OCI-LY7 (cell line): ENCODE measurements around the gene ERICH6. TPM values are rescaled to one million over a fixed set of nuclear protein-coding genes. Genes with fewer than 3 reads are reported as not detected.

Experiments used
- BruUV-seq: library from RNA; stranded (reverse); fragments of 400-500 nt; replicated peaks from 2 replicates; lab custom pipeline; 2021; lab: Mats Ljungman, UMichigan
- CTCF ChIA-PET: fragments of 300-600 bp; sonication (Branson Sonifier 250); formaldehyde crosslinking; loops from one replicate; lab custom pipeline; 2022; ENCODE audit warnings: antibody characterized with exemption; ENCODE audit not compliant: unreplicated experiment; lab: Charles Lee
- POLR2A ChIA-PET: fragments of 300-600 bp; sonication (Branson Sonifier 250); formaldehyde crosslinking; loops from one replicate; lab custom pipeline; 2022; ENCODE audit warnings: antibody characterized with exemption; lab: Charles Lee
- DNase-seq: peaks from one replicate; pipeline ENCODE4 v3.0.0-alpha.2; 2015; ENCODE audit warnings: low spot score
- H2AFZ ChIP-seq: fragments of 200-600 bp; sonication (generic), shearing (Covaris generic); 2 replicates; pipeline ENCODE4 v1.6.1; 2014; ENCODE audit warnings: mild to moderate bottlenecking, antibody characterized with exemption, low read length, moderate library complexity
- H3K27ac ChIP-seq: fragments of 200-600 bp; sonication (generic); 2 replicates; pipeline ENCODE4 v1.5.1; 2014; ENCODE audit warnings: mixed run types, low read depth, mild to moderate bottlenecking, moderate library complexity, low read length, inconsistent platforms; ENCODE audit not compliant: poor library complexity, severe bottlenecking
- H3K36me3 ChIP-seq: fragments of 200-600 bp; sonication (generic); 2 replicates; pipeline ENCODE4 v1.6.1; 2014; ENCODE audit warnings: mild to moderate bottlenecking, antibody characterized with exemption, low read length, moderate library complexity, mixed read lengths; ENCODE audit not compliant: insufficient read depth
- H3K4me1 ChIP-seq: fragments of 200-600 bp; sonication (generic); 2 replicates; pipeline ENCODE4 v1.5.1; 2014; ENCODE audit warnings: mild to moderate bottlenecking, low read length; ENCODE audit not compliant: insufficient read depth, poor library complexity, severe bottlenecking
- H3K4me2 ChIP-seq: fragments of 200-600 bp; sonication (generic); 2 replicates; pipeline ENCODE4 v1.6.1; 2014; ENCODE audit warnings: mild to moderate bottlenecking, low read length
- H3K4me3 ChIP-seq: fragments of 200-600 bp; sonication (generic); 2 replicates; pipeline ENCODE4 v1.5.1; 2014; ENCODE audit warnings: mild to moderate bottlenecking, low read depth, low read length; ENCODE audit not compliant: poor library complexity, severe bottlenecking
- H3K79me2 ChIP-seq: fragments of 200-600 bp; sonication (generic); 2 replicates; pipeline ENCODE4 v1.6.1; 2016; ENCODE audit warnings: low read depth, mild to moderate bottlenecking, low read length, moderate library complexity, mixed read lengths; ENCODE audit not compliant: insufficient read depth
- H3K9me2 ChIP-seq: fragments of 200-600 bp; sonication (generic); 2 replicates; pipeline ENCODE4 v1.6.1; 2016; ENCODE audit warnings: mild to moderate bottlenecking, low read length, mixed read lengths; ENCODE audit not compliant: insufficient read depth
- H3K9me3 ChIP-seq: fragments of 200-600 bp; sonication (generic); 2 replicates; pipeline ENCODE4 v1.6.1; 2014; ENCODE audit warnings: mild to moderate bottlenecking, mixed run types, low read length, mixed read lengths
- H4K20me1 ChIP-seq: fragments of 200-600 bp; sonication (generic); 2 replicates; pipeline ENCODE4 v1.6.1; 2014; ENCODE audit warnings: mild to moderate bottlenecking, antibody characterized with exemption, low read length, moderate library complexity, mixed read lengths; ENCODE audit not compliant: insufficient read depth
- EZH2phosphoT487 ChIP-seq: fragments of 200-600 bp; sonication (generic); IDR thresholded peaks from 2 replicates; pipeline ENCODE4 v1.6.1; 2018; ENCODE audit warnings: low read depth, borderline replicate concordance, mild to moderate bottlenecking, mixed run types, antibody characterized with exemption, low read length, moderate library complexity, mixed read lengths
- intact Hi-C: fragments of 100-400 bp; cut with micrococcal nuclease; formaldehyde crosslinking; loops from one replicate; pipeline ENCODE4 v1.10.0; 2022; ENCODE audit not compliant: unreplicated experiment
- total RNA-seq, 2 experiments: library from RNA; depleted of rRNA in 1 of 2; stranded (reverse); fragments of >200 nt in 1 of 2; shearing (Covaris generic) in 1 of 2; gene quantifications; 2 replicates each; pipeline ENCODE4 v1.2.3, GENCODE V29; 2014 to 2022
- TF ChIP-seq, protein P1 (sequence below): fragments of 200-600 bp; sonication (generic); conservative IDR thresholded peaks from 2 replicates; pipeline ENCODE4 v1.5.1; 2014; ENCODE audit warnings: mild to moderate bottlenecking, antibody characterized with exemption, low read length, moderate library complexity, mixed read lengths

ERICH6 gene
- total RNA-seq, 2 experiments from 2014 or later: 0.38 to 0.41 TPM

DNA sequence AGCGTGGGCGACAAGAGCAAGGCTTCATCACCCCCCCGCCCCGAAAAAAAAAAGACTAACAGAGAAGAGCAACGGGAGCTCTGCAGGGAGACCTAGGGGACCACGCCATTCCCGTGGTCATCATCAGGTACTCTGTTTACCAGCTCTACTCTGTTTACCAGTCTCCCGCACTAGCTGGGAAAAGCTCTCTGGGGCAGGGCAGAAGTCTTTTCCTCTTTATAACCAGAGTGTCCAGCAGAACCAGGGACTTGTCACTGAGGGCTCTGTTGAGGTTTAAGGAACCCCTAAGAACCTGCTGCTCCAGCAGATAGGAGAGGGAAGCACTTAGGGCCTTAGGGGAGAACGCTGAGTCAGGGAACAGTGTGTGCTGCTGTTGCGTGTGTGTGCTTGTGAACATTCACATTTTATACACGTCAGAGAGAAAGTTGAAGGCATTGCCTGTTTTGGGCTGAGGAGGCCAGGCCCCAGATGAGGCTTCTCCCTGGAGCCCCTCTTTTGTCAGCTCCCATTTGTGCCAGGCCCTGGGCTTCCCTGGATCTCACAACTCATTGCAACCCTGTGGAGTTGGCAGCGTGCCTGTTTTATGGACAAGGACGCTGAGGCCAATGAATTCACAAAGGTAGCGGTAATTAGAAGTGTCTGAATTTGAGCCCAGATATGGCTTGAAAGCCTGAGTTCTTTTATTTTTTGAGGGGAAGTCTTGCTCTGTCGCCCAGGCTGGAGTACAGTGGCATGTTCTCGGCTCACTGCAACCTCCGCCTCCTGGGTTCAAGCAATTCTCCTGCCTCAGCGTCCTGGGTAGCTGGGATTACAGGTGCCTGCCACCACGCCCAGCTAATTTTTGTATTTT, 24.2 kb upstream of the ERICH6 start:
- H3K9me2 ChIP-seq: no peaks in the 10 kb centered on the region
- ChIA-PET POLR2A (interaction anchor here (0.5 to 1.6 kb wide), 5 partner anchors 31 to 845 kb away, joined by 3 to 7 read pairs (median 3); no protein-coding TSS in a partner anchor), CTCF (interaction anchor here (0.6 kb wide), 1 partner anchor 315 kb away, joined by 3 read pairs; no protein-coding TSS in a partner anchor)
- no peaks in the 10 kb centered on the region for H3K9me3 ChIP-seq
- TF ChIP-seq, protein P1, sequence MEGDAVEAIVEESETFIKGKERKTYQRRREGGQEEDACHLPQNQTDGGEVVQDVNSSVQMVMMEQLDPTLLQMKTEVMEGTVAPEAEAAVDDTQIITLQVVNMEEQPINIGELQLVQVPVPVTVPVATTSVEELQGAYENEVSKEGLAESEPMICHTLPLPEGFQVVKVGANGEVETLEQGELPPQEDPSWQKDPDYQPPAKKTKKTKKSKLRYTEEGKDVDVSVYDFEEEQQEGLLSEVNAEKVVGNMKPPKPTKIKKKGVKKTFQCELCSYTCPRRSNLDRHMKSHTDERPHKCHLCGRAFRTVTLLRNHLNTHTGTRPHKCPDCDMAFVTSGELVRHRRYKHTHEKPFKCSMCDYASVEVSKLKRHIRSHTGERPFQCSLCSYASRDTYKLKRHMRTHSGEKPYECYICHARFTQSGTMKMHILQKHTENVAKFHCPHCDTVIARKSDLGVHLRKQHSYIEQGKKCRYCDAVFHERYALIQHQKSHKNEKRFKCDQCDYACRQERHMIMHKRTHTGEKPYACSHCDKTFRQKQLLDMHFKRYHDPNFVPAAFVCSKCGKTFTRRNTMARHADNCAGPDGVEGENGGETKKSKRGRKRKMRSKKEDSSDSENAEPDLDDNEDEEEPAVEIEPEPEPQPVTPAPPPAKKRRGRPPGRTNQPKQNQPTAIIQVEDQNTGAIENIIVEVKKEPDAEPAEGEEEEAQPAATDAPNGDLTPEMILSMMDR: no peak
- no peak for TF ChIP-seq EZH2phosphoT487
- H3K4me3 ChIP-seq: no peak overlapping the region
- H3K27ac ChIP-seq: no peak overlapping the region
- no peak for DNase-seq
- no peaks in the 10 kb centered on the region for H4K20me1 ChIP-seq
- intact Hi-C loops: loop anchor here (10.0 kb wide), 1 partner anchor 107 kb away; no protein-coding TSS in a partner anchor
- H3K4me2 ChIP-seq: no peak overlapping the region
- H3K36me3 ChIP-seq: no peaks in the 10 kb centered on the region
- no peak overlapping the region for H2AFZ ChIP-seq
- peaks cover 11% of the 10 kb centered on the region for H3K4me1 ChIP-seq
- BruUV-seq: no TSS peak
- no peaks in the 10 kb centered on the region for H3K79me2 ChIP-seq

DNA sequence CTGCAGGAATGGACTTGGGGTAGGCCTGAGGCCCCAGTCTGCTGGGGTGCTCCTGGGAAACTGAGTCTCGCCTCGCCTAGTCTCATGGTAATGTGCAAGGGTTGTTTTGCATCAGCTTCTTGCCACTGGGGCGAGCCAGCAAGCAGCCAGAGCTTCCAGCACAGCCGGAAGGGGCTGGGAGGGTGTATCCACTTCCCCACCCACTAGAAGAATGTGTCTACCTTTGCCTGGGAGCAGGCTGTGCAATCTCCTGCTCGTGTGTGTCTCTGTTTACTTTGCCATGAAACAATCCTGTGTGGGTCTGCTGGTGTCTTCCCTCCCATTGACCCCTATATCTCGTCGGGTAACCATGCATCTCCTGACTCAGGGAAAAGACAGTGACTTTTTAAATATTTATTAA, 21.8 kb upstream of the ERICH6 start:
- Histone ChIP-seq H3K4me1 (peaks cover 11% of the 10 kb centered on the region), H3K4me3 (no peak overlapping the region), H3K9me2 (no peaks in the 10 kb centered on the region), H4K20me1 (no peaks in the 10 kb centered on the region), H3K27ac (no peak overlapping the region), H3K36me3 (no peaks in the 10 kb centered on the region), H3K79me2 (no peaks in the 10 kb centered on the region), H3K9me3 (no peaks in the 10 kb centered on the region), H2AFZ (no peak overlapping the region), H3K4me2 (no peak overlapping the region)
- DNase-seq: no peak
- TF ChIP-seq, protein P1: no peak
- no peak for TF ChIP-seq EZH2phosphoT487
- BruUV-seq: no TSS peak
- POLR2A ChIA-PET: interaction anchor here (0.7 kb wide), 2 partner anchors 10 kb away, joined by 3 read pairs; no protein-coding TSS in a partner anchor
- CTCF ChIA-PET: no interaction called here
- intact Hi-C loops: loop anchor here (10.0 kb wide), 1 partner anchor 109 kb away; no protein-coding TSS in a partner anchor
